Activated T-cell treated with anti-CD3 and anti-CD28 coated beads, Interleukin-2, amount 50 U/mL, for 72 hours (primary cell): Measurements from ENCODE around the gene PPM1F. TPM values are rescaled to one million over a fixed set of nuclear protein-coding genes. Genes with fewer than 3 reads are reported as not detected.
"Not testable (repeated sequence)": the region's sequence is repeated elsewhere in the genome, so short reads cannot be mapped to it uniquely, and the experiment has no call there.

Source experiments
- ATAC-seq, 2 donors: fragments of 150-1000 bp; cut with Tn5 transposase; replicated peaks in 1 of 2; 2 replicates each; pipeline ENCODE4 v1.10.0; 2021; ENCODE audit warnings: moderate library complexity in 2 of 2, mild to moderate bottlenecking in 1 of 2
- DNase-seq, 2 donors: peaks; one replicate each; pipeline ENCODE4 v3.0.0; 2021 to 2022; ENCODE audit warnings: mixed read lengths in 1 of 2
- H3K27ac Mint-ChIP-seq: one replicate; pipeline ENCODE4 v1.8.0; 2022; ENCODE audit warnings: mild to moderate bottlenecking, moderate library complexity, mixed read lengths
- H3K27me3 Mint-ChIP-seq: one replicate; pipeline ENCODE4 v1.8.0; 2022; ENCODE audit warnings: low read depth, mixed read lengths
- H3K36me3 Mint-ChIP-seq, 2 donors: one replicate each; pipeline ENCODE4 v1.8.0; 2022; ENCODE audit warnings: mixed read lengths in 2 of 2, mild to moderate bottlenecking in 1 of 2; ENCODE audit not compliant: insufficient read depth in 2 of 2
- H3K4me1 Mint-ChIP-seq: one replicate; pipeline ENCODE4 v1.8.0; 2022; ENCODE audit warnings: low read depth, mixed read lengths
- H3K4me3 Mint-ChIP-seq, 2 donors: one replicate each; pipeline ENCODE4 v1.8.0; 2022; ENCODE audit warnings: mild to moderate bottlenecking in 2 of 2, mixed read lengths in 2 of 2, moderate library complexity in 2 of 2
- H3K9me3 Mint-ChIP-seq, 2 donors: one replicate each; pipeline ENCODE4 v1.8.0; 2022; ENCODE audit warnings: mixed read lengths in 2 of 2
- total RNA-seq, 2 donors: library from RNA; stranded (reverse); gene quantifications; one replicate each; pipeline ENCODE4 v1.2.3, GENCODE V29; 2022

PPM1F gene
- total RNA-seq, 2 donors from 2014 or later, result 13.0 to 21.8 TPM

- no peak overlapping the region for H3K27ac Mint-ChIP-seq
- no peak overlapping the region for H3K4me3 Mint-ChIP-seq
- ATAC-seq (no peak), DNase-seq (no peak)
- H3K9me3 Mint-ChIP-seq, result peaks cover 0 to 2% of the 10 kb centered on the region in 2 donors
- no peaks in the 10 kb centered on the region for H3K4me1 Mint-ChIP-seq
- H3K36me3 Mint-ChIP-seq, result no peaks in the 10 kb centered on the region
- peaks cover 10% of the 10 kb centered on the region for H3K27me3 Mint-ChIP-seq
These were observed 64.8 kb downstream of the PPM1F start for GRCh38 chr22:21887841-21888240.

DNA sequence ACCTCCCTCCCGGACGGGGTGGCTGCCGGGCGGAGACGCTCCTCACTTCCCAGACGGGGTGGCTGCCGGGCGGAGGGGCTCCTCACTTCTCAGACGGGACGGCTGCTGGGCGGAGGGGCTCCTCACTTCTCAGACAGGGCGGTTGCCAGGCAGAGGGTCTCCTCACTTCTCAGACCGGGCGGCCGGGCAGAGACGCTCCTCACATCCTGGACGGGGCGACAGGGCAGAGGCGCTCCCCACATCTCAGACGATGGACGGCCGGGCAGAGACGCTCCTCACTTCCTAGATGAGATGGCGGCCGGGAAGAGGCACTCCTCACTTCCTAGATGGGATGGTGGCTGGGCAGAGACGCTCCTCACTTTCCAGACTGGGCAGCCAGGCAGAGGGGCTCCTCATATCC, 68.7 kb downstream of the PPM1F start:
- ATAC-seq, H3K4me1 Mint-ChIP-seq, H3K4me3 Mint-ChIP-seq, H3K9me3 Mint-ChIP-seq, DNase-seq, H3K27ac Mint-ChIP-seq, H3K36me3 Mint-ChIP-seq: not testable (repeated sequence)
- peaks cover 24% of the 10 kb centered on the region for H3K27me3 Mint-ChIP-seq

GRCh38 chr22:21882754-21883333, 69.8 kb downstream of the PPM1F start:
- H3K36me3 Mint-ChIP-seq, H3K27ac Mint-ChIP-seq, ATAC-seq, H3K4me1 Mint-ChIP-seq, H3K9me3 Mint-ChIP-seq, DNase-seq, H3K4me3 Mint-ChIP-seq: not testable (repeated sequence)
- H3K27me3 Mint-ChIP-seq, result peaks cover 24% of the 10 kb centered on the region

DNA sequence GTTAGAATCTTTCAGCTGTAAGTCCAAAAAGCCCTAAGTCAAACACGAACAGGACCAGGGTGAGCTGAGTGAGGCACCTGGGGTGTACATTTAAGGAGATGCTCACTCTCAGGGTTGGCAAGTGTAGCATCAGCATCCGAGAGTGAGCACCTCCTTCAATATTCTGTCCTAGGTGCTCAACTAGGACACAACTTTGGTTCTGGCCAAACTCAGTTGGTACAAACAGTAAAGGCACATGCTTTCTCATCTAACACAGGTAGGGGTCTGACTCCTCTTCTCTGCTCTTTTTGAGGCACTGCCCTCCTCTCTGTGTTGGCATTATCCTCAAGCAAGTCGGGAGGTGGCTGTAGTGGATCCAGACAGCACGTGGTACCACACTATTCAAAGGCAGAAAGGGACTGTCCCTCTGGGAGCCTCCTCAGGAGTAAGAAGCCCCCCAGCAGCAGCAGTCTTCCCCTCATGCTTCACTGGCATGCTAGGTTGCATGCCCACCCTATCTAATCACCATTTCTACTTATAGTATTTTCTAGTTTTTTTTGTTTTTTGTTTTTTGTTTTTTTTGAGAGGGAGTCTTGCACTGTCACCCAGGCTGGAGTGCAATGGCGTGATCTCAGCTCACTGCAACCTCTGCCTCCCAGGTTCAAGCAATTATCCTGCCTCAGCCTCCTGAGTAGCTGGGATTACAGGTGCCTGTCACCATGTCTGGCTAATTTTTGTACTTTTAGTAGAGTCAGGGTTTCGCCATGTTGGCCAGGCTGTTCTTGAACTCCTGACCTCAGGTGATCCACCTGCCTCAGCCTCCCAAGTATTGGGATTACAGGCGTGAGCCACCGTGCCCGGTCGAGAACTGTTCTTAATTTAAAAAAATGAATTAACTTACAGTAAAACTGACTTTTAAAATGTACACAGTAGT, 70.6 kb downstream of the PPM1F start:
- no peak for DNase-seq
- H3K36me3 Mint-ChIP-seq, result peaks cover 0 to 1% of the 10 kb centered on the region in 2 donors
- ATAC-seq, result no peak
- peaks cover 5% of the 10 kb centered on the region for H3K4me1 Mint-ChIP-seq
- peaks cover 0 to 2% of the 10 kb centered on the region in 2 donors for H3K9me3 Mint-ChIP-seq
- no peak overlapping the region for H3K27ac Mint-ChIP-seq
- peaks cover 24% of the 10 kb centered on the region for H3K27me3 Mint-ChIP-seq
- H3K4me3 Mint-ChIP-seq, result no peak overlapping the region

DNA sequence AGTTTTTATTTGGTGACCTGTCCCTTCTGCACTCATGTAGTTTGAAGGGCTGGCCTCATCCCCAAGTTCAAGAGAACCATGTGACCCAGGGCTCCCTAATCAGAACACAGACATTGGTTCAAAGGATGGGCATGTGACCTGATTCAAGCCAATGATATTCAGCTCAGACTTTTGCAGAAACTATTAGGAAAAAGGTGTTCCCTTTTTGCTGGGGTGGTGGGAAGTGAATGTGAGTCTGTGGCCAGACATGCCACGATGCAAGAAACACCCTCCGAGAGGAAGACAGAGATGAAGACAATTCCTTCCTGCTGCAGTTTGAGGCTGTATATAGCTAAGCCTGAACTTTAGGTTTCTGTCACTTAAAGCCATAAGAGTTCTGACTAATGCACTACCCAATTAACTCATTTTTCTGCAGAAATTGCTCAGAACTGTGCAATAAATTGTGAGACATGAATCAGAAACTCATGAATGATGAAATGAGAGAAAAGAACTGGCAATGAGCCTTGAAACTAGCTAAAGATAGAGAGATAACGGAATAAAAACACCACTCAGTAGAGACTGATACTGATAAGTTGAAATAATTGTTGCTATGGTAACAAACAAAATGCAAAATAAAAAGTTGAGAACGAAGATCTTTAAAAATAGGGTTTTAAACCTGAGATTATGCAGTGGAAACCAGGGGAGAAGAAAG, 76.0 kb downstream of the PPM1F start:
- Mint-ChIP-seq H3K36me3 (peaks cover 1 to 3% of the 10 kb centered on the region in 2 donors), H3K9me3 (no peaks in the 10 kb centered on the region), H3K27ac (peak overlapping the region; percentile 98), H3K4me1 (peaks cover 41% of the 10 kb centered on the region), H3K27me3 (peaks cover 7% of the 10 kb centered on the region), H3K4me3 (peak overlapping the region; percentile 38 to 76)
- peak; percentile 63 to 66 for DNase-seq
- ATAC-seq, result peak; percentile 96 to 97

DNA sequence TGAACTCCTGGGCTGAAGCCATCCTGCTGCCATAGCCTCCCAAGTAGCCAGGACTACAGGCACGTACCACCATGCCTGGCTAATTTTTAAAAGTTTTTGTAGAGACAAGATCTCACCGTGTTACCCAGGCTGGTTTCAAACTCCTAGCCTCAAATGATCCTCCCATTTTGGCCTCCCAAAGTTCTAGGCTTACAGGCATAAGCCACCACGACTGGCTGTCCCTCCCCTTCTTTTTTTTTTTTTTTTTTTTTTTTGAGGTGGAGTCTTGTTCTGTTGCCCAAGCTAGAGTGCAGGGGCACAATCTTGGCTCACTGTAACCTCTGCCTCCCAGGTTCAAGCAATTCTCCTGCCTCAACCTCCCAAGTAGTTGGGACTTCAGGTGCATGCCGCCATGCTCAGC, 77.7 kb downstream of the PPM1F start:
- not testable (repeated sequence) for H3K27me3 Mint-ChIP-seq, ATAC-seq, H3K9me3 Mint-ChIP-seq, H3K36me3 Mint-ChIP-seq, H3K4me3 Mint-ChIP-seq, H3K27ac Mint-ChIP-seq, DNase-seq
- H3K4me1 Mint-ChIP-seq, result peaks cover 41% of the 10 kb centered on the region

- Mint-ChIP-seq H3K4me3 (no peak overlapping the region), H3K36me3 (peaks cover 1 to 3% of the 10 kb centered on the region in 2 donors), H3K9me3 (no peaks in the 10 kb centered on the region), H3K4me1 (peaks cover 46% of the 10 kb centered on the region), H3K27me3 (no peaks in the 10 kb centered on the region), H3K27ac (no peak overlapping the region)
- ATAC-seq, result no peak
- no peak for DNase-seq
These were observed 79.0 kb downstream of the PPM1F start for GRCh38 chr22:21873619-21874018.

DNA sequence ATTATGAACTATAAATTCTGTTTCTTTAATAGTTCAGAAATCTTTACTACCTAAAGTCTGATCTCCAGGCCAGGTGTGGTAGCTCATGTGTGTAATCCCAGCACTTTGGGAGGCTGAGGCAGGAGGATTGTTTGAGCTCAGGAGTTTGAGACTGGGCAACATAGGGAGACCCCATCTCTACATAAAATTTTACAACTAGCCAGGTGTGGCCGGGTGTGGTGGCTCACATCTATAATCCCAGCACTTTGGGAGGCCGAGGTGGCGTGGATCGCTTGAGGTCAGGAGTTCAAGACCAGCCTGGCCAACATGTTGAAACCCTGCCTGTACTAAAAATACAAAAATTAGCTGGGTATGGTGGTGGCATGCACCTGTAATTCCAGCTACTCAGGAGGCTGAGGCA, 79.9 kb downstream of the PPM1F start:
- H3K36me3 Mint-ChIP-seq, H3K27me3 Mint-ChIP-seq, H3K4me3 Mint-ChIP-seq, H3K9me3 Mint-ChIP-seq, H3K27ac Mint-ChIP-seq, DNase-seq, ATAC-seq: not testable (repeated sequence)
- peaks cover 52% of the 10 kb centered on the region for H3K4me1 Mint-ChIP-seq

Other genes starting within 250 kb of the PPM1F start
- 1 to 10 TPM; 2.5 to 4.4 TPM for gene YPEL1, start 217.1 kb downstream of the PPM1F start, total RNA-seq
- gene MAPK1, start 85.2 kb downstream of the PPM1F start, total RNA-seq, result 100 to 1,000 TPM; 107 to 154 TPM
- 10 to 100 TPM; 29.6 to 33.2 TPM for gene TOP3B, start 29.9 kb upstream of the PPM1F start, total RNA-seq